SK-N-SH (cell line): Measurements from ENCODE around the gene THSD4.

ENCODE experiments used
- CHD2 ChIP-seq: fragments of 150-350 bp; IDR thresholded peaks from 2 replicates; pipeline ENCODE4 v1.6.1; 2018; ENCODE audit warnings: low read length; ENCODE audit not compliant: partially characterized antibody
- CTCF ChIP-seq: fragments of 200-600 bp; sonication (generic); IDR thresholded peaks from 2 replicates; pipeline ENCODE4 v1.6.1; 2017; ENCODE audit warnings: antibody characterized with exemption, mild to moderate bottlenecking, moderate library complexity
- FOXM1 ChIP-seq: IDR thresholded peaks from 2 replicates; pipeline ENCODE4 v1.4.0; 2012; ENCODE audit warnings: low read depth, mild to moderate bottlenecking
- JUND ChIP-seq: IDR thresholded peaks from 2 replicates; pipeline ENCODE4 v1.4.0; 2012
- MAX ChIP-seq: IDR thresholded peaks from 2 replicates; pipeline ENCODE4 v1.4.0; 2012; ENCODE audit warnings: low read depth
- MEF2A ChIP-seq: IDR thresholded peaks from 2 replicates; pipeline ENCODE4 v1.4.0; 2012; ENCODE audit warnings: low read depth, borderline replicate concordance
- NFIC ChIP-seq: IDR thresholded peaks from 2 replicates; pipeline ENCODE4 v1.4.0; 2012; ENCODE audit warnings: borderline replicate concordance
- POLR2AphosphoS5 ChIP-seq: IDR thresholded peaks from 2 replicates; pipeline ENCODE4 v1.6.1; 2012; ENCODE audit warnings: low read depth, low read length
- RAD21 ChIP-seq: IDR thresholded peaks from 2 replicates; pipeline ENCODE4 v1.6.1; 2012; ENCODE audit warnings: mild to moderate bottlenecking, low read length
- RCOR1 ChIP-seq: fragments of 150-350 bp; IDR thresholded peaks from 2 replicates; pipeline ENCODE4 v1.6.1; 2017; ENCODE audit warnings: antibody characterized with exemption, low read length
- RXRA ChIP-seq: IDR thresholded peaks from 2 replicates; pipeline ENCODE4 v1.4.0; 2012; ENCODE audit warnings: low read depth, mild to moderate bottlenecking, borderline replicate concordance
- SMC3 ChIP-seq: IDR thresholded peaks from 2 replicates; pipeline ENCODE4 v1.6.1; 2012; ENCODE audit warnings: low read depth, low read length, improper control_type of control experiment
- TCF12 ChIP-seq: IDR thresholded peaks from 2 replicates; pipeline ENCODE4 v1.4.0; 2012
- USF1 ChIP-seq: IDR thresholded peaks from 2 replicates; pipeline ENCODE4 v1.4.0; 2012; ENCODE audit warnings: low read depth, borderline replicate concordance

- TF ChIP-seq SMC3 (no peak), RCOR1 (no peak), CTCF (no peak), JUND (no peak), NFIC (no peak), MAX (no peak), CHD2 (no peak), USF1 (no peak), RAD21 (no peak), MEF2A (no peak), RXRA (no peak), POLR2AphosphoS5 (no peak), TCF12 (no peak), FOXM1 (no peak)
Observed at GRCh38 chr15:71510763-71511162, 395.5 kb downstream of the THSD4 start.
